Neural cell (in vitro differentiated cells): Measurements from ENCODE around the gene IL17A. TPM values are rescaled to one million over a fixed set of nuclear protein-coding genes. Genes with fewer than 3 reads are reported as not detected.

ENCODE experiments used
- H2AFZ ChIP-seq: fragments of 200-600, 300-800 bp; sonication (generic), shearing (Covaris generic); 2 replicates; pipeline ENCODE4 v1.6.0; 2014; ENCODE audit warnings: low read depth, mild to moderate bottlenecking, antibody characterized with exemption, low read length, moderate library complexity
- H3F3A ChIP-seq: fragments of 200-600 bp; shearing (Covaris generic); 2 replicates; pipeline ENCODE4 v1.6.1; 2016; ENCODE audit warnings: mild to moderate bottlenecking, moderate library complexity, mixed read lengths, antibody characterized with exemption, low read length; ENCODE audit not compliant: insufficient read depth, poor library complexity, severe bottlenecking
- H3K27ac ChIP-seq: fragments of 200-600, 300-800 bp; sonication (generic), shearing (Covaris generic); 2 replicates; pipeline ENCODE4 v1.5.1; 2014; ENCODE audit warnings: mild to moderate bottlenecking, low read length, moderate library complexity
- H3K27me3 ChIP-seq: fragments of 300-800, 200-600 bp; sonication (generic), shearing (Covaris generic); 2 replicates; pipeline ENCODE4 v1.6.0; 2014; ENCODE audit warnings: mild to moderate bottlenecking, low read depth, low read length, moderate library complexity; ENCODE audit not compliant: insufficient read depth
- H3K36me3 ChIP-seq: fragments of 300-800, 200-600 bp; sonication (generic), shearing (Covaris generic); 2 replicates; pipeline ENCODE4 v1.5.1; 2014; ENCODE audit warnings: mild to moderate bottlenecking, antibody characterized with exemption, low read length, moderate library complexity; ENCODE audit not compliant: insufficient read depth
- H3K4me2 ChIP-seq: fragments of 300-800, 200-600 bp; sonication (generic), shearing (Covaris generic); 2 replicates; pipeline ENCODE4 v1.6.0; 2014; ENCODE audit warnings: mild to moderate bottlenecking, low read length
- H3K4me3 ChIP-seq: fragments of 300-800, 200-600 bp; sonication (generic), shearing (Covaris generic); 2 replicates; pipeline ENCODE4 v1.5.1; 2014; ENCODE audit warnings: mild to moderate bottlenecking, low read length, moderate library complexity
- H3K79me2 ChIP-seq: fragments of 200-600 bp; shearing (Covaris generic); replicated peaks from 2 replicates; pipeline ENCODE4 v1.6.0; 2014; ENCODE audit warnings: mild to moderate bottlenecking, low read length, moderate library complexity; ENCODE audit not compliant: insufficient read depth
- H3K9ac ChIP-seq: fragments of 300-800, 200-600 bp; sonication (generic), shearing (Covaris generic); 2 replicates; pipeline ENCODE4 v1.6.1; 2016; ENCODE audit warnings: mild to moderate bottlenecking, low read length, mixed read lengths
- H3K9me2 ChIP-seq: fragments of 200-600 bp; shearing (Covaris generic); 2 replicates; pipeline ENCODE4 v1.6.1; 2016; ENCODE audit warnings: mild to moderate bottlenecking, low read length, mixed read lengths; ENCODE audit not compliant: insufficient read depth
- H3K9me3 ChIP-seq: fragments of 200-600, 300-800 bp; sonication (generic), shearing (Covaris generic); 2 replicates; pipeline ENCODE4 v1.6.1; 2016; ENCODE audit warnings: mild to moderate bottlenecking, mixed run types, low read length, moderate library complexity, mixed read lengths
- H4K20me1 ChIP-seq: fragments of 200-600 bp; shearing (Covaris generic); 2 replicates; pipeline ENCODE4 v1.6.1; 2016; ENCODE audit warnings: mild to moderate bottlenecking, mixed run types; ENCODE audit not compliant: insufficient read depth
- CTCF ChIP-seq: fragments of 450-650 bp; IDR thresholded peaks from 2 replicates; pipeline ENCODE4 v1.5.1; 2014; ENCODE audit warnings: antibody characterized with exemption, mild to moderate bottlenecking, moderate library complexity; ENCODE audit not compliant: poor library complexity, severe bottlenecking
- EP300 ChIP-seq: fragments of 450-650 bp; conservative IDR thresholded peaks from 2 replicates; pipeline ENCODE4 v1.6.1; 2014; ENCODE audit warnings: antibody characterized with exemption, mild to moderate bottlenecking, moderate library complexity; ENCODE audit not compliant: poor library complexity, severe bottlenecking
- EZH2 ChIP-seq: fragments of 200-600, 300-800 bp; shearing (Covaris generic), sonication (generic); IDR thresholded peaks from 2 replicates; pipeline ENCODE4 v1.6.1; 2014; ENCODE audit warnings: antibody characterized with exemption, low read length, borderline replicate concordance, mild to moderate bottlenecking; ENCODE audit not compliant: insufficient read depth, poor library complexity, severe bottlenecking
- MXI1 ChIP-seq: fragments of 450-650 bp; conservative IDR thresholded peaks from 2 replicates; pipeline ENCODE4 v1.6.1; 2014; ENCODE audit warnings: antibody characterized with exemption, mild to moderate bottlenecking; ENCODE audit not compliant: poor library complexity, severe bottlenecking
- POLR2AphosphoS5 ChIP-seq: IDR thresholded peaks from 2 replicates; pipeline ENCODE4 v1.6.1; 2012
- RAD21 ChIP-seq: fragments of 450-650 bp; conservative IDR thresholded peaks from 2 replicates; pipeline ENCODE4 v1.6.1; 2014; ENCODE audit warnings: antibody characterized with exemption, mild to moderate bottlenecking, moderate library complexity
- SMC3 ChIP-seq: fragments of 450-650 bp; conservative IDR thresholded peaks from 2 replicates; pipeline ENCODE4 v1.6.1; 2014; ENCODE audit warnings: antibody characterized with exemption, mild to moderate bottlenecking, moderate library complexity; ENCODE audit not compliant: poor library complexity
- TAF1 ChIP-seq: IDR thresholded peaks from 2 replicates; pipeline ENCODE4 v1.6.1; 2012; ENCODE audit warnings: low read depth
- polyA plus RNA-seq: library from polyadenylated mRNA; depleted of rRNA; stranded (reverse); fragments of >200 nt; gene quantifications from 2 replicates; pipeline ENCODE4 v1.2.3, GENCODE V29; 2014
- TF ChIP-seq, protein P1 (sequence below): IDR thresholded peaks from 2 replicates; pipeline ENCODE4 v1.6.1; 2012; ENCODE audit warnings: borderline replicate concordance

IL17A gene
- polyA plus RNA-seq, 1 donor from 2014 or later: not detected

DNA sequence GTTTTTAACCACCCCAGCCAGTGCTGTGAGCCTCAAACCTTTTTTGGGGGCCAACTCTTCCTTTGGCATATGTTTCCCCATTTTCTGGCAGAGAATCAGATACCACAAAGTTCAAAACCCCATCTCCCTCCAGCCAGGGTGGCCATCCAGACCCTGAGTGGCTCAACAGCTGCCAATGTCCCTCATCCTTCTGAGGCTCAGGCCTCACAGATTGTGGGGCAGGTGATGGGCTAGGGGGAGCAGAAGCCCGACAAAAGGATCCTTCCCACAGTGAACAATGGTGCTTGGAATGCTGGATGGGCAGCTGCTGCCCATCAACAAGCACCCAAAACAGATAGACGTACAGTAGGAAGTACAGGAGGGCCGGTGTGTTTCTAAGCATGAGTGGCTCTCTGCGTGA, 42.6 kb upstream of the IL17A start:
- no peak for TF ChIP-seq TAF1

DNA sequence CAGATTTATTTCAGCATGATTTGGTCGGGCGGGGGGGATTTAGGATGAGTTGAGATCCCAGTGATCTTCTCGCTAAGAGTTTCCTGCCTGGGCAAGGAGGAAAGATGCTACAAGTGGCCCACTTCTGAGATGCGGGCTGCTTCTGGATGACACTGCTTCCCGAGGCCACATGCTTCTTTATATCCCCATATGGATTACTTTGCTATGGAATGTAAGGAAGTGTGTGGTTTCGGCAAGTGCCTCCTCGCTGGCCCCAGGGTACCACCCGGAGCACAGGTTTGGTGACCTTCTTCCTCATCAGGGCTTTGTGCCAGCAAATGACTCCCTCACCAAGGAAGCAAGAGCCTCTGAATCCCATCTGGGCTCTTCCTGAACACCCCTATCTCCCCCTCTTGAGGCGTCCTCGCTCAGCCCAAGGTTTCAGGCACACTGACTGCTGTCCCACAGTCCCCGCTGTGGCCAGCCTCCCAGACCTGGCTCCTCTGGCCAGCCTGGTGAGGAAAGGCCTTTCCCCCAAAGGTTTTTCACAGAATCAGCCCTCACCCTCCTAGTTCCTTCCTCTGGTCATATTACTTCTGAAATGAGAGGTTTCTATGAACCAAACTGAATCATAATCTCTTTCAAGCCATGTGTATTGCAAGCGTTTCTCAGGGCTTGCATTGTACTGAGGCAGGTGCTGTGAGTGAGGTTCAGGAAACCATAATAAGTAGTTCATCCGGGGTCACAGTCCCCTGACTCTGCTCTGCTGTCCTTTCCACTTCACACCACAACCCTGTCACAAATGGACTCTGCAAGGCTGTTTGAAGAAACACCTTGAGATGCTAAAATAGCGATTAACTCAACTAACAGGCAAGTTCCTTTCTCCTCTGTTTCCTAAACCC, 41.7 kb upstream of the IL17A start:
- Histone ChIP-seq H3K27ac (no peak overlapping the region), H2AFZ (no peak overlapping the region), H3K9me2 (no peaks in the 10 kb centered on the region), H4K20me1 (no peaks in the 10 kb centered on the region), H3K9me3 (no peaks in the 10 kb centered on the region), H3K36me3 (no peaks in the 10 kb centered on the region), H3K27me3 (no peaks in the 10 kb centered on the region), H3F3A (no peaks in the 10 kb centered on the region), H3K4me2 (no peak overlapping the region), H3K9ac (no peak overlapping the region), H3K79me2 (no peaks in the 10 kb centered on the region), H3K4me3 (no peak overlapping the region)
- TF ChIP-seq EP300 (no peak), MXI1 (no peak)
- TF ChIP-seq, protein P1, sequence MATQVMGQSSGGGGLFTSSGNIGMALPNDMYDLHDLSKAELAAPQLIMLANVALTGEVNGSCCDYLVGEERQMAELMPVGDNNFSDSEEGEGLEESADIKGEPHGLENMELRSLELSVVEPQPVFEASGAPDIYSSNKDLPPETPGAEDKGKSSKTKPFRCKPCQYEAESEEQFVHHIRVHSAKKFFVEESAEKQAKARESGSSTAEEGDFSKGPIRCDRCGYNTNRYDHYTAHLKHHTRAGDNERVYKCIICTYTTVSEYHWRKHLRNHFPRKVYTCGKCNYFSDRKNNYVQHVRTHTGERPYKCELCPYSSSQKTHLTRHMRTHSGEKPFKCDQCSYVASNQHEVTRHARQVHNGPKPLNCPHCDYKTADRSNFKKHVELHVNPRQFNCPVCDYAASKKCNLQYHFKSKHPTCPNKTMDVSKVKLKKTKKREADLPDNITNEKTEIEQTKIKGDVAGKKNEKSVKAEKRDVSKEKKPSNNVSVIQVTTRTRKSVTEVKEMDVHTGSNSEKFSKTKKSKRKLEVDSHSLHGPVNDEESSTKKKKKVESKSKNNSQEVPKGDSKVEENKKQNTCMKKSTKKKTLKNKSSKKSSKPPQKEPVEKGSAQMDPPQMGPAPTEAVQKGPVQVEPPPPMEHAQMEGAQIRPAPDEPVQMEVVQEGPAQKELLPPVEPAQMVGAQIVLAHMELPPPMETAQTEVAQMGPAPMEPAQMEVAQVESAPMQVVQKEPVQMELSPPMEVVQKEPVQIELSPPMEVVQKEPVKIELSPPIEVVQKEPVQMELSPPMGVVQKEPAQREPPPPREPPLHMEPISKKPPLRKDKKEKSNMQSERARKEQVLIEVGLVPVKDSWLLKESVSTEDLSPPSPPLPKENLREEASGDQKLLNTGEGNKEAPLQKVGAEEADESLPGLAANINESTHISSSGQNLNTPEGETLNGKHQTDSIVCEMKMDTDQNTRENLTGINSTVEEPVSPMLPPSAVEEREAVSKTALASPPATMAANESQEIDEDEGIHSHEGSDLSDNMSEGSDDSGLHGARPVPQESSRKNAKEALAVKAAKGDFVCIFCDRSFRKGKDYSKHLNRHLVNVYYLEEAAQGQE: no peak

More for the DNA sequence above, 42.6 kb upstream of the IL17A start:
- Histone ChIP-seq H3K4me2 (no peak overlapping the region), H2AFZ (no peak overlapping the region), H3K27me3 (no peaks in the 10 kb centered on the region), H4K20me1 (no peaks in the 10 kb centered on the region), H3K9me2 (no peaks in the 10 kb centered on the region), H3K79me2 (no peaks in the 10 kb centered on the region), H3K4me3 (no peak overlapping the region), H3F3A (no peaks in the 10 kb centered on the region), H3K36me3 (no peaks in the 10 kb centered on the region), H3K27ac (no peak overlapping the region), H3K9ac (no peak overlapping the region), H3K9me3 (no peaks in the 10 kb centered on the region)

- Histone ChIP-seq H3K4me2 (no peak overlapping the region), H3K9ac (no peak overlapping the region), H3K4me3 (no peak overlapping the region), H3K27me3 (no peaks in the 10 kb centered on the region), H3K36me3 (no peaks in the 10 kb centered on the region), H3K27ac (no peak overlapping the region), H3F3A (no peaks in the 10 kb centered on the region), H3K79me2 (no peaks in the 10 kb centered on the region), H4K20me1 (no peaks in the 10 kb centered on the region), H3K9me3 (no peaks in the 10 kb centered on the region), H3K9me2 (no peaks in the 10 kb centered on the region), H2AFZ (no peak overlapping the region)
- TF ChIP-seq SMC3 (no peak), EZH2 (no peak), CTCF (no peak), MXI1 (no peak), EP300 (no peak), RAD21 (no peak), TAF1 (no peak), POLR2AphosphoS5 (no peak)
- TF ChIP-seq, protein P1: no peak
Measured at GRCh38 chr6:52146851-52147445, 39.2 kb upstream of the IL17A start.
